ENCODE measurements around the gene MCTP1. TPM values are rescaled to one million over a fixed set of nuclear protein-coding genes. Genes with fewer than 3 reads are reported as not detected.

MCTP1 gene
- total and polyA plus RNA-seq, 10 of the 15 experiments (the other 5 are each of a cell fraction or from before 2014, with no cell fraction given), result 12.6 to 45.9 (median 18.8) TPM

DNA sequence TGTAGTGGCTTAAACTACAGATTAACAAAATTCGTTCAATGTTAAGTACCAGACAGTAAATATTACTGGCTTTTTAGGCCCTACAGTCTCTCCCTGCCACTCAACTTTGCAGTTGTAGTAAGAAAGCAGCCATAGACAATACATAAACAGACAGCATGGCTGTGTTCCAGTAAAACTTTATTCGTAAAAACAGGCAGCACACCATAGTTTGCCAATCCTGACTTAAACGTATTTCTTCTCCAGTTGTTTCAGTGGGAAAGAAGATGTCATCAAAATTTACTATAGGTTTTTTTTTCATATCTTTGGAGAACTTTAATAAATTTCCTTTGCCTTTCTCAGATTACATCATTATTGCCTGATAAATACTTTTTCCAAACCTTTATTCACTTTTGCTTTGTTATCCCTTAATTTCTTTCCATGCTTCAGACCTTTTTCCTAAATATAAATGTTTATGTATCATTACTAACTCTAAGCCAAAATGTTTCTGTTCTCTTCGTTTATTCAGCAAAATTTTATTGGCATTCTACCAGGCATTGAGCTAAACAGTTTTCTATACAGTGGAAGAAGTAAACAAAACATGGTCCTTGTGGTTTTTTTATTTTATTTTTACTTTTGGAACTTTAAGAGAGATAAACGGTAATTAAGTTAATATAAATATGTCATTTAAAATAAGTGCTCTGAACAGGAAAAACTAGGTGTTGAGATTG lies 601.9 kb downstream of the MCTP1 start (continued):
- no peak for TF ChIP-seq ZNF274 (IDR thresholded peaks at IDR 0.05; ENCODE audit: insufficient read depth, insufficient read length)
- TF ChIP-seq SPI1 (IDR thresholded peaks at IDR 0.05; ENCODE audit: borderline replicate concordance, insufficient read depth, low read depth, low read length), result no peak
- TF ChIP-seq KAT2A (conservative IDR thresholded peaks at IDR 0.05; ENCODE audit: control insufficient read depth, low read depth, low read length), result no peak
- TF ChIP-seq, protein P1, sequence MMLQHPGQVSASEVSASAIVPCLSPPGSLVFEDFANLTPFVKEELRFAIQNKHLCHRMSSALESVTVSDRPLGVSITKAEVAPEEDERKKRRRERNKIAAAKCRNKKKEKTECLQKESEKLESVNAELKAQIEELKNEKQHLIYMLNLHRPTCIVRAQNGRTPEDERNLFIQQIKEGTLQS (IDR thresholded peaks at IDR 0.05; ENCODE audit: borderline replicate concordance, extremely low read depth, low read depth, low read length), result no peak
- TF ChIP-seq, protein P2, sequence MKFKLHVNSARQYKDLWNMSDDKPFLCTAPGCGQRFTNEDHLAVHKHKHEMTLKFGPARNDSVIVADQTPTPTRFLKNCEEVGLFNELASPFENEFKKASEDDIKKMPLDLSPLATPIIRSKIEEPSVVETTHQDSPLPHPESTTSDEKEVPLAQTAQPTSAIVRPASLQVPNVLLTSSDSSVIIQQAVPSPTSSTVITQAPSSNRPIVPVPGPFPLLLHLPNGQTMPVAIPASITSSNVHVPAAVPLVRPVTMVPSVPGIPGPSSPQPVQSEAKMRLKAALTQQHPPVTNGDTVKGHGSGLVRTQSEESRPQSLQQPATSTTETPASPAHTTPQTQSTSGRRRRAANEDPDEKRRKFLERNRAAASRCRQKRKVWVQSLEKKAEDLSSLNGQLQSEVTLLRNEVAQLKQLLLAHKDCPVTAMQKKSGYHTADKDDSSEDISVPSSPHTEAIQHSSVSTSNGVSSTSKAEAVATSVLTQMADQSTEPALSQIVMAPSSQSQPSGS (IDR thresholded peaks at IDR 0.05; ENCODE audit: low read length), result no peak
- no peak for TF ChIP-seq JUNB (IDR thresholded peaks at IDR 0.05)
- TF ChIP-seq, protein P3, sequence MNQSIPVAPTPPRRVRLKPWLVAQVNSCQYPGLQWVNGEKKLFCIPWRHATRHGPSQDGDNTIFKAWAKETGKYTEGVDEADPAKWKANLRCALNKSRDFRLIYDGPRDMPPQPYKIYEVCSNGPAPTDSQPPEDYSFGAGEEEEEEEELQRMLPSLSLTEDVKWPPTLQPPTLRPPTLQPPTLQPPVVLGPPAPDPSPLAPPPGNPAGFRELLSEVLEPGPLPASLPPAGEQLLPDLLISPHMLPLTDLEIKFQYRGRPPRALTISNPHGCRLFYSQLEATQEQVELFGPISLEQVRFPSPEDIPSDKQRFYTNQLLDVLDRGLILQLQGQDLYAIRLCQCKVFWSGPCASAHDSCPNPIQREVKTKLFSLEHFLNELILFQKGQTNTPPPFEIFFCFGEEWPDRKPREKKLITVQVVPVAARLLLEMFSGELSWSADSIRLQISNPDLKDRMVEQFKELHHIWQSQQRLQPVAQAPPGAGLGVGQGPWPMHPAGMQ (IDR thresholded peaks at IDR 0.05; ENCODE audit: borderline replicate concordance), result no peak
- TF ChIP-seq NBN (IDR thresholded peaks at IDR 0.05), result no peak
- TF ChIP-seq ZNF687 (IDR thresholded peaks at IDR 0.05), result no peak
- TF ChIP-seq, protein P4, sequence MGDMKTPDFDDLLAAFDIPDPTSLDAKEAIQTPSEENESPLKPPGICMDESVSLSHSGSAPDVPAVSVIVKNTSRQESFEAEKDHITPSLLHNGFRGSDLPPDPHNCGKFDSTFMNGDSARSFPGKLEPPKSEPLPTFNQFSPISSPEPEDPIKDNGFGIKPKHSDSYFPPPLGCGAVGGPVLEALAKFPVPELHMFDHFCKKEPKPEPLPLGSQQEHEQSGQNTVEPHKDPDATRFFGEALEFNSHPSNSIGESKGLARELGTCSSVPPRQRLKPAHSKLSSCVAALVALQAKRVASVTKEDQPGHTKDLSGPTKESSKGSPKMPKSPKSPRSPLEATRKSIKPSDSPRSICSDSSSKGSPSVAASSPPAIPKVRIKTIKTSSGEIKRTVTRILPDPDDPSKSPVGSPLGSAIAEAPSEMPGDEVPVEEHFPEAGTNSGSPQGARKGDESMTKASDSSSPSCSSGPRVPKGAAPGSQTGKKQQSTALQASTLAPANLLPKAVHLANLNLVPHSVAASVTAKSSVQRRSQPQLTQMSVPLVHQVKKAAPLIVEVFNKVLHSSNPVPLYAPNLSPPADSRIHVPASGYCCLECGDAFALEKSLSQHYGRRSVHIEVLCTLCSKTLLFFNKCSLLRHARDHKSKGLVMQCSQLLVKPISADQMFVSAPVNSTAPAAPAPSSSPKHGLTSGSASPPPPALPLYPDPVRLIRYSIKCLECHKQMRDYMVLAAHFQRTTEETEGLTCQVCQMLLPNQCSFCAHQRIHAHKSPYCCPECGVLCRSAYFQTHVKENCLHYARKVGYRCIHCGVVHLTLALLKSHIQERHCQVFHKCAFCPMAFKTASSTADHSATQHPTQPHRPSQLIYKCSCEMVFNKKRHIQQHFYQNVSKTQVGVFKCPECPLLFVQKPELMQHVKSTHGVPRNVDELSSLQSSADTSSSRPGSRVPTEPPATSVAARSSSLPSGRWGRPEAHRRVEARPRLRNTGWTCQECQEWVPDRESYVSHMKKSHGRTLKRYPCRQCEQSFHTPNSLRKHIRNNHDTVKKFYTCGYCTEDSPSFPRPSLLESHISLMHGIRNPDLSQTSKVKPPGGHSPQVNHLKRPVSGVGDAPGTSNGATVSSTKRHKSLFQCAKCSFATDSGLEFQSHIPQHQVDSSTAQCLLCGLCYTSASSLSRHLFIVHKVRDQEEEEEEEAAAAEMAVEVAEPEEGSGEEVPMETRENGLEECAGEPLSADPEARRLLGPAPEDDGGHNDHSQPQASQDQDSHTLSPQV (IDR thresholded peaks at IDR 0.05), result no peak
- TF ChIP-seq RELB (IDR thresholded peaks at IDR 0.05; ENCODE audit: low read depth), result no peak

Measured in GM12878 (cell line).